Naive thymus-derived CD4-positive, alpha-beta T cell (primary cell): ENCODE data around the gene EGFR. TPM values are rescaled to one million over a fixed set of nuclear protein-coding genes. Genes with fewer than 3 reads are reported as not detected.

Experiments used
- ATAC-seq: fragments of 150-1000 bp; cut with Tn5 transposase; 2 replicates; pipeline ENCODE4 v1.10.0; 2021; ENCODE audit warnings: mild to moderate bottlenecking, moderate library complexity
- CTCF ChIA-PET: fragments of 350-600 bp; sonication (Branson Sonifier 250); formaldehyde crosslinking; loops from one replicate; lab custom pipeline; 2021; ENCODE audit warnings: antibody characterized with exemption; lab: Charles Lee
- POLR2A ChIA-PET: fragments of 350-600 bp; sonication (Branson Sonifier 250); formaldehyde crosslinking; loops from one replicate; lab custom pipeline; 2021; ENCODE audit warnings: antibody characterized with exemption, inconsistent platforms; lab: Charles Lee
- DNase-seq, 9 donors: peaks; one replicate each; pipeline versions ENCODE4 v3.0.0 to v3.0.0-alpha.2; 2020 to 2022; ENCODE audit warnings: mixed read lengths in 1 of 9
- H3K27ac ChIP-seq: one replicate; pipeline ENCODE4 v1.7.0; 2013; ENCODE audit warnings: mild to moderate bottlenecking, low read depth, low read length, moderate library complexity
- H3K27me3 ChIP-seq, 2 donors: one replicate each; pipeline ENCODE4 v1.7.0; 2013; ENCODE audit warnings: low read length in 2 of 2, mild to moderate bottlenecking in 2 of 2, moderate library complexity in 2 of 2; ENCODE audit not compliant: control insufficient read depth in 2 of 2, insufficient read depth in 2 of 2
- H3K36me3 ChIP-seq, 3 experiments: 1 replicate in 2 of 3; 2 replicates in 1 of 3; pipeline ENCODE4 v1.7.0; 2013; ENCODE audit warnings: low read length in 3 of 3, mild to moderate bottlenecking in 3 of 3, moderate library complexity in 1 of 3; ENCODE audit not compliant: insufficient read depth in 3 of 3, control insufficient read depth in 2 of 3
- H3K4me1 ChIP-seq, 2 donors: one replicate each; pipeline ENCODE4 v1.7.0; 2013; ENCODE audit warnings: low read length in 2 of 2, mild to moderate bottlenecking in 2 of 2, moderate library complexity in 1 of 2; ENCODE audit not compliant: control insufficient read depth in 2 of 2, insufficient read depth in 2 of 2
- H3K4me3 ChIP-seq: 2 replicates; pipeline ENCODE4 v1.7.0; 2013; ENCODE audit warnings: mild to moderate bottlenecking, low read length
- H3K9me3 ChIP-seq, 3 experiments: 1 replicate in 2 of 3; 2 replicates in 1 of 3; pipeline ENCODE4 v1.7.0; 2013; ENCODE audit warnings: low read length in 3 of 3; ENCODE audit not compliant: control insufficient read depth in 2 of 3
- H3K27ac Mint-ChIP-seq, 9 donors: one replicate each; pipeline ENCODE4 v1.8.0; 2020 to 2022; ENCODE audit warnings: mixed read lengths in 9 of 9, mild to moderate bottlenecking in 8 of 9, moderate library complexity in 5 of 9, inconsistent platforms in 2 of 9
- H3K27me3 Mint-ChIP-seq, 5 donors: one replicate each; pipeline ENCODE4 v1.8.0; 2021 to 2022; ENCODE audit warnings: mixed read lengths in 5 of 5, mild to moderate bottlenecking in 1 of 5
- H3K36me3 Mint-ChIP-seq, 5 donors: one replicate each; pipeline ENCODE4 v1.8.0; 2020 to 2022; ENCODE audit warnings: mixed read lengths in 5 of 5, mild to moderate bottlenecking in 3 of 5, inconsistent platforms in 1 of 5
- H3K4me1 Mint-ChIP-seq, 7 donors: one replicate each; pipeline ENCODE4 v1.8.0; 2020 to 2022; ENCODE audit warnings: mixed read lengths in 7 of 7, mild to moderate bottlenecking in 3 of 7, inconsistent platforms in 1 of 7
- H3K4me3 Mint-ChIP-seq, 10 donors: one replicate each; pipeline ENCODE4 v1.8.0; 2020 to 2022; ENCODE audit warnings: mild to moderate bottlenecking in 10 of 10, mixed read lengths in 10 of 10, moderate library complexity in 6 of 10, inconsistent platforms in 2 of 10
- H3K9me3 Mint-ChIP-seq, 11 donors: one replicate each; pipeline ENCODE4 v1.8.0; 2020 to 2022; ENCODE audit warnings: mixed read lengths in 11 of 11, mild to moderate bottlenecking in 4 of 11, inconsistent platforms in 1 of 11, moderate library complexity in 1 of 11
- intact Hi-C, 2 donors: fragments of 100-400 bp; cut with micrococcal nuclease; formaldehyde crosslinking; loops; one replicate each; pipeline ENCODE4 v1.15.1; 2023
- polyA plus RNA-seq, 2 donors: library from polyadenylated mRNA; unstranded; fragments of 300-500 nt; fragmentation: Illumina TruSeq; gene quantifications; one replicate each; pipeline ENCODE4 v1.2.3, GENCODE V29; 2021
- total RNA-seq, 6 experiments: library from RNA in 5 of 6; stranded (reverse) in 5 of 6; gene quantifications; 1 replicate in 5 of 6; 2 replicates in 1 of 6; pipeline ENCODE4 v1.2.3 and lab custom pipeline; 2021 to 2026

The EGFR gene
- total and polyA plus RNA-seq, 7 experiments from 2014 or later, result 0.16 TPM; not detected in 6

- intact Hi-C loops, result no loop called here
- Mint-ChIP-seq H3K27me3 (peaks cover 6 to 24% (median 11%) of the 10 kb centered on the region in 5 donors), H3K27ac (no peak overlapping the region), H3K4me3 (no peak overlapping the region), H3K36me3 (no peaks in the 10 kb centered on the region), H3K4me1 (no peaks in the 10 kb centered on the region), H3K9me3 (peaks cover 0 to 3% (median 0%) of the 10 kb centered on the region in 11 donors)
- Histone ChIP-seq H3K4me3 (no peak overlapping the region), H3K27me3 (no peaks in the 10 kb centered on the region), H3K36me3 (no peaks in the 10 kb centered on the region), H3K9me3 (no peaks in the 10 kb centered on the region), H3K4me1 (no peaks in the 10 kb centered on the region), H3K27ac (no peak overlapping the region)
- POLR2A ChIA-PET, result no interaction called here
- DNase-seq (no peak), ATAC-seq (no peak)
- CTCF ChIA-PET, result no interaction called here
Observed at GRCh38 chr7:55006499-55006898, 12.3 kb upstream of the EGFR start.

- H3K4me1 Mint-ChIP-seq, result peaks cover 0 to 5% (median 0%) of the 10 kb centered on the region in 7 donors
- no peak overlapping the region for H3K27ac ChIP-seq
- CTCF ChIA-PET, result no interaction called here
- no peaks in the 10 kb centered on the region for H3K4me1 ChIP-seq
- POLR2A ChIA-PET, result no interaction called here
- H3K4me3 Mint-ChIP-seq, result no peak overlapping the region
- H3K36me3 Mint-ChIP-seq, result peaks cover 0 to 4% (median 0%) of the 10 kb centered on the region in 5 donors
- peaks cover 0 to 24% (median 3%) of the 10 kb centered on the region in 11 donors for H3K9me3 Mint-ChIP-seq
- H3K27me3 ChIP-seq, result peaks cover 0 to 7% of the 10 kb centered on the region in 2 donors
- H3K27ac Mint-ChIP-seq, result peak overlapping the region in 1 of 9 donors; percentile 6
- H3K9me3 ChIP-seq, result no peaks in the 10 kb centered on the region
- ATAC-seq, result no peak
- no peaks in the 10 kb centered on the region for H3K36me3 ChIP-seq
- no peak for DNase-seq
- intact Hi-C loops, result no loop called here
- H3K27me3 Mint-ChIP-seq, result peaks cover 27 to 67% (median 44%) of the 10 kb centered on the region in 5 donors
- H3K4me3 ChIP-seq, result no peak overlapping the region
Observed at GRCh38 chr7:55013851-55014250, 5.0 kb upstream of the EGFR start.

- ATAC-seq (no peak), DNase-seq (no peak)
- H3K27ac ChIP-seq, result no peak overlapping the region
- Mint-ChIP-seq H3K4me1 (peaks cover 0 to 9% (median 0%) of the 10 kb centered on the region in 7 donors), H3K36me3 (peaks cover 0 to 10% (median 0%) of the 10 kb centered on the region in 5 donors), H3K9me3 (peaks cover 0 to 24% (median 3%) of the 10 kb centered on the region in 11 donors), H3K27ac (no peak overlapping the region), H3K27me3 (peaks cover 36 to 68% (median 51%) of the 10 kb centered on the region in 5 donors), H3K4me3 (no peak overlapping the region)
- H3K36me3 ChIP-seq, result no peaks in the 10 kb centered on the region
- intact Hi-C loops, result no loop called here
- peaks cover 0 to 7% of the 10 kb centered on the region in 2 donors for H3K27me3 ChIP-seq
- no peak overlapping the region for H3K4me3 ChIP-seq
- no peaks in the 10 kb centered on the region for H3K4me1 ChIP-seq
- H3K9me3 ChIP-seq, result no peaks in the 10 kb centered on the region
- CTCF ChIA-PET, result no interaction called here
- POLR2A ChIA-PET, result no interaction called here
Observed at GRCh38 chr7:55016061-55016745, 2.6 kb upstream of the EGFR start.

GRCh38 chr7:55016746-55017090 is 2.1 kb upstream of the EGFR start:
- CTCF ChIA-PET, result no interaction called here
- H3K4me1 ChIP-seq, result no peaks in the 10 kb centered on the region
- no peaks in the 10 kb centered on the region for H3K36me3 ChIP-seq
- Mint-ChIP-seq H3K27me3 (peaks cover 37 to 73% (median 54%) of the 10 kb centered on the region in 5 donors), H3K9me3 (peaks cover 0 to 24% (median 3%) of the 10 kb centered on the region in 11 donors), H3K36me3 (peaks cover 0 to 14% (median 0%) of the 10 kb centered on the region in 5 donors), H3K4me3 (no peak overlapping the region), H3K27ac (no peak overlapping the region), H3K4me1 (peaks cover 0 to 9% (median 0%) of the 10 kb centered on the region in 7 donors)
- intact Hi-C loops, result no loop called here
- no peak for DNase-seq
- H3K27ac ChIP-seq, result no peak overlapping the region
- H3K27me3 ChIP-seq, result peaks cover 0 to 7% of the 10 kb centered on the region in 2 donors
- no peak overlapping the region for H3K4me3 ChIP-seq
- no peak for ATAC-seq
- POLR2A ChIA-PET, result no interaction called here
- no peaks in the 10 kb centered on the region for H3K9me3 ChIP-seq

GRCh38 chr7:55017841-55018240 is 976 bp upstream of the EGFR start:
- Histone ChIP-seq H3K9me3 (no peaks in the 10 kb centered on the region), H3K4me1 (no peaks in the 10 kb centered on the region), H3K27ac (no peak overlapping the region), H3K27me3 (peaks cover 0 to 7% of the 10 kb centered on the region in 2 donors), H3K36me3 (no peaks in the 10 kb centered on the region), H3K4me3 (no peak overlapping the region)
- H3K4me3 Mint-ChIP-seq, result peak overlapping the region in 4 of 10 donors; percentile 5 to 79 (median 10)
- H3K4me1 Mint-ChIP-seq, result peaks cover 0 to 9% (median 0%) of the 10 kb centered on the region in 7 donors
- ChIA-PET CTCF (no interaction called here), POLR2A (no interaction called here)
- H3K36me3 Mint-ChIP-seq, result peaks cover 0 to 14% (median 0%) of the 10 kb centered on the region in 5 donors
- H3K9me3 Mint-ChIP-seq, result peaks cover 0 to 24% (median 3%) of the 10 kb centered on the region in 11 donors
- ATAC-seq (no peak), DNase-seq (no peak)
- peaks cover 42 to 73% (median 57%) of the 10 kb centered on the region in 5 donors for H3K27me3 Mint-ChIP-seq
- H3K27ac Mint-ChIP-seq, result no peak overlapping the region
- intact Hi-C loops, result no loop called here

- Mint-ChIP-seq H3K27me3 (peaks cover 49 to 68% (median 58%) of the 10 kb centered on the region in 5 donors), H3K36me3 (peaks cover 0 to 14% (median 0%) of the 10 kb centered on the region in 5 donors), H3K4me3 (peak overlapping the region in 3 of 10 donors; percentile 25 to 79 (median 36)), H3K9me3 (peaks cover 0 to 12% (median 1%) of the 10 kb centered on the region in 11 donors), H3K4me1 (peaks cover 0 to 9% (median 0%) of the 10 kb centered on the region in 7 donors), H3K27ac (no peak overlapping the region)
- POLR2A ChIA-PET, result no interaction called here
- Histone ChIP-seq H3K4me3 (no peak overlapping the region), H3K27me3 (peaks cover 0 to 7% of the 10 kb centered on the region in 2 donors), H3K27ac (no peak overlapping the region), H3K9me3 (no peaks in the 10 kb centered on the region), H3K4me1 (no peaks in the 10 kb centered on the region), H3K36me3 (no peaks in the 10 kb centered on the region)
- CTCF ChIA-PET, result no interaction called here
- DNase-seq (no peak), ATAC-seq (no peak)
- intact Hi-C loops, result no loop called here
Observed at GRCh38 chr7:55019191-55019690, 424 bp downstream of the EGFR start.
